Fibroblast of gingiva (primary cell): Measurements from ENCODE around the gene GNPTAB.

Experiments
- DNase-seq: peaks from one replicate; pipeline ENCODE4 v3.0.0-alpha.2; 2011; ENCODE audit warnings: low read depth

GNPTAB gene

GRCh38 chr12:101772012-101772775 lies 58.6 kb downstream of the GNPTAB start:
- DNase-seq, result no peak

- DNase-seq, result no peak
Observed at GRCh38 chr12:101769865-101770264, 60.9 kb downstream of the GNPTAB start.

DNA sequence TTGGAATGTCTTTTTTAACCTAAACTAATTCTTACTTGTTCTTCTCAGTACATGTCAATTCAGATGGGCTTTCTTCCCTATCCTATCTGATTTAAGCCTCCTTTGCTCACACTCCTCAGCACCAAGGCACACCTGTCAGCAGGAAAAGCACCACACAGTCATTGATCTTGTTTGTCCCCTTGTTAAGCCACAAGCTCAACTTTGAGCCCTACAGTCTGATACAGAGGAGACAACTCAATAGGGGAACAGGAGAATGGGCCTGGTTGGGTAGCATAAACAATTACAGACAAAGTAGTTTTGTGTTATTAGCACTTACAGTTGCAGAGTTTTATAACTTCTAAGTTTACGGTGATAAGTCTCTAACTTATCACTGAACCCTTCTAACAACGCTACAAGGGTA lies 62.0 kb downstream of the GNPTAB start:
- no peak for DNase-seq

- DNase-seq, result no peak
Observed at GRCh38 chr12:101767537-101767936, 63.2 kb downstream of the GNPTAB start.

DNA sequence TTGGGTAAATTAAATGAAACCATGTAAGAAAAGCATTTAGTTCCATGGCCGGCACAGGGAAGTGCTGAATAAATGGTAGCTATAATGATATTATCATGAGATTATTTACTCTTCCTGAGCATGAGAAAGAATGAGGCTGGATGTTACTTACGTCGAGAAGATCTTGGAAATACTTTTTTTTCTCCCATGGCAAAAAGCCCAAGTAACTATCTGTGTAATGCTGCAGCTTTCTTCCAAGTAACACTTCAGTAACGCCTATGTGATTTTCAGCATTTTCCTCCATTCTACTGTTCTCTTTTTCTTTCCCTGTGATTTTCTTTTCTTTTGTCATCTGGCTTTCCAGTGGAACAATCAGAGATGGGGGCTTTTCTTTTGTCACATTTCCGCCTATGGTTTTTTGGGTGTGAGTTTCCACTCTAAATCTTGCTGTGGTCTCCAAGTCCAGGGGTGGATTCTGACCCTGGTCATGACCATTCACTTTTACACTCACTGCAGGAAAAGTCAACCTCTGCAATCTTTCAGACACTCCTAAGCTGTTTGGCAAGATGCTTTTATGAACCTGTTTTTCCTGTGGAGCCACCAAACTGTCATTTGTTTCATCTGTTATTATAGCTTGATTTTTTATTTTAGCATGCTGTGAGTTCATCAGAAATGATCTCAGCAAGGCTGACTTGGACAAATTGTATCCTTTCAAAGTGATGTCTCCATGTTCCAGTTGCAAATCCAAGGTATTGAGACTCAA lies 66.5 kb downstream of the GNPTAB start:
- DNase-seq, result no peak

DNA sequence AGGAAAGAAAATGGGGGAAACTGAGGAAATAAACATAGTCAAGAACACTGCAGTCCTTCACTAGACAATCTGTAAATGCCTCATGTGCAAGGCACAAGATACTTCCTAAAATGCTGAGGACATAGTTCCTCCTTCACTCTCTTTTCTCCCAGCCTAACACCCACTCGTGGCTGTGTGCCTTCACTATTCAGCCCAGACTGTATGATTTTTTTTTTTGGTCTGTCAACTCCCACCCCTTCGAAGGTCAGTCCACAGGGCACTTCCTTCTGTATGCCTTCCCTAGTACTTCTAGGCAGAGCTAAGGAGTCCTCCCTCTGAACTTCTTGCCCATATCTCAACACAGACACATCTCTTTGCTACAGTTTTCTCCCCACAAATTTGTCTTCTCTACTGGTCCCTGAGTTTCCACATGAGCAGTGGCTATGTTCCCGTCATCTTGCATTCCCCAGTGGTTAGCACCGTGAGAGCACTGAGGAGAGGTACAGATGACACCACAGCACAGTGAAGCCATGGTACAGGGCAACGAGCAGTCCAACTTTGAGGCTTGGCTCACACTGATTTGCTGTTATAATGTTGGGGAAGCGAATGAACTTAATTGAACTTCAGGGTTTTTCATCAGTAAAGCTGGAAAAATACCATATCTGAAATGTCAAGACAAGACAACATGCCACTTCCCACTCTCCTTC lies 67.4 kb downstream of the GNPTAB start:
- no peak for DNase-seq

GRCh38 chr12:101761781-101762180 lies 69.0 kb downstream of the GNPTAB start:
- DNase-seq, result no peak

GRCh38 chr12:101761350-101761749 lies 69.4 kb downstream of the GNPTAB start:
- no peak for DNase-seq

- DNase-seq, result no peak
Observed at GRCh38 chr12:101759396-101760047, 71.2 kb downstream of the GNPTAB start.

DNA sequence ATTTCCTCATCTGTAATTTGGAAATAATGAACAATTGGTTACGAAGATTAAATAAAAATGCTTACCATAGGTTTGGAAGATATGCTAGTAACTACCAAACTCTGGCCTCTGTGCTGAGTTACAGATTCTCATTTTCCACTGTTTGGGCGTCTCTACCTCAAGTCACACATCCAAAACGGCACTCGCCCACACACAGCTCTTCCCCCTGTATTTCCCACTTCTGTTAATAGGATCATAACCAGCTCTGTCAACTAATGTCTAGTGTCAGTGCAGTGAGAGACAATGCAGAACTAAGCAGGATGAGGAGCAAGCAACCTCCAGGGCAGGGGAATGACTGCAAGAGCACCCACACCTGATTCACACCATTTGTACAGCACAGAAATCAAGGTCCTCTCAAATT lies 80.6 kb downstream of the GNPTAB start:
- DNase-seq, result no peak

DNA sequence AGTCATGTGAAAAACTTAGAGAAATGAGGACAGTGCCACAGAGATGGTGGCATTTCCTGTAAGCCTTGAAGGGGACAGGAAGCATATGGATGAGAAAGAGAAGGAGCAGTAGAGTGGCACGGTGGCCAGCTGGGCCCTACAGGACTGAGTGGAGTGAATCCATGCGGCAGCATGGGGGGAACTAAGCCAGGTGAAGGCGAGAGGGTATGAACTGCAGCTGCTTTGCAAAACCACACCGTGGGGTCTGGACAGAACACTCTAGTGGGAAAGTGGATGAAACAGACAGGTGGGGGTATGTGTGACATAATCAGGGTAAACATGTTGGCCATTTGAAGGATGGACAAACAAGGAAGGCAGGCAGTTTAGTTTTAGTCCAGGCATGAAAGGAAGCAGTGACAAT lies 81.1 kb downstream of the GNPTAB start:
- DNase-seq, result no peak

GRCh38 chr12:101748907-101749306 lies 81.9 kb downstream of the GNPTAB start:
- no peak for DNase-seq

DNA sequence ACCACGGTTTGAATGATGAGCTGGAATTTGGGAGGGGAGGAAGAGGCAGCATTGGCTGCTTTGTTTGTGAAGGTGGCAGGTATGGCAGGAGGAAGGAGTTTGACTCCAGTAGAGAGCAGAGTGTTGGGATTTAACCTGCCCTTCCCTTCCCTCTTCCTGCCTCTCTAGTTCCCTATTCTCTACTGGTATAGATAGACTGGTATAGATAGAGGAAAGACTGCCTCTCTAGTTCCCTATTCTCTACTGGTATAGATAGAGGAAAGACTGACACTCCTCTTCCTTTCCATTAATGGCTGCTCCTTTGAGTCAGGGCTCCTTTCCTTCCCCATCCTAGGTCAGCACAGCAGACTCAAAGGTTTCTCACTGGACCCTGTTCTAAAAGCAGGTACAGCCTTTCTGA lies 83.1 kb downstream of the GNPTAB start:
- DNase-seq, result no peak

GRCh38 chr12:101746661-101747060 lies 84.1 kb downstream of the GNPTAB start:
- no peak for DNase-seq

GRCh38 chr12:101746196-101746595 lies 84.6 kb downstream of the GNPTAB start:
- no peak for DNase-seq

DNA sequence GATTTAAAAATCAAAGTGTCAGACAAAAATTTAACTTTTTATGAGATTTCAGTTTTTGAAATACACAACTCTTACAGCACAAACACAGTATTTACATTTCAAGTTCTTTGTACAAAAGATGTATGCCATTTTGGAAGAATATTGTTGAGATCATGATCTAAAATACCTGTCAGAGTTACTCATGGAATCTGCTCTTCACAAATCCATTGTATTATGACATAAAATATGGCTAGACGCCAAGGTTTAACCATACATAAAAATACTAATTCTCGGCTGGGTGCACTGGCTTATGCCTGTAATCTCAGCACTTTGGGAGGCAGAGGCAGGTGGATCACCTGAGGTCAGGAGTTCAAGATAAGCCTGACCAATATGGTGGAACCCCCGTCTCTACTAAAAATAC lies 85.3 kb downstream of the GNPTAB start:
- no peak for DNase-seq

- DNase-seq, result no peak
Observed at GRCh38 chr12:101743724-101744472, 86.9 kb downstream of the GNPTAB start.

- no peak for DNase-seq
Observed at GRCh38 chr12:101743242-101743641, 87.5 kb downstream of the GNPTAB start.

DNA sequence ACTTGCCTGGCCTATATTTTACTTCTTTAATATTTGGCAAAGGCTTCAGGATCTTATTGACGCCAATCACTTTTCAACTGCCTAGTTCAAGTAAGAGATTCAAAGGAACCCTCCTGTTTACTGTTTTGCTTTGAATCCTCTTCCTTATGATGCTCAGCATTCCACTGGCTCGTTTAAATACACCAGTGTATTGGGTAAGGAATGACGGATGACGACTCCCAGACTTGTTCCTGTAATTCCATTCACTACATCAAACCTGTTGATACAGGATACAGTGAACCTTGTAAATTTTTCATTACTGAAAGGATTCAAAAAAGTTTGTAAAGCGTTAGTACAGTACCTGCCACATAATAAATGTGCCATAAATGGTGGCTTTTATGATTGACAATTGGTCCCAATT lies 89.8 kb downstream of the GNPTAB start:
- DNase-seq, result no peak

DNA sequence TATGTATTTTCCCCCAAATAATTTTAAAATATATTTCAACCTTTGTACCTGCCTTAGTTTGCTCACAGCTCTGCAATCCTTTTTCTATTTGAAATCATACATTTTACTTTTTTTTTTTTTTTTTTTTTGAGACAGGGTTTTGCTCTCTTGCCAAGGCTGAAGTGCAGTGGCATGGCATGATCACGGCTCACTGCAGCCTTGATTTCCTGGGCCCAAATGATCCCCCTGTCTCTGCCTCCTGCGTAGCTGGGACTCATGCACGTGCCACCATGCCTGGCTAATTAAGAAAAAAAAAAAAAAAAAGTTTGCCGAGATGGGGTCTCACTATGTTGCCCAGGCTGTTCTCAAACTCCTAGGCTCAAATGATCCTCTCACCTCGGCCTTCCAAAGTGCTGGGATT lies 90.2 kb downstream of the GNPTAB start:
- no peak for DNase-seq

GRCh38 chr12:101738920-101739665 lies 91.7 kb downstream of the GNPTAB start, which contains the start of gene SYCP3:
SYCP3 (minus strand) TSS chr12:101739462; CDS start chr12:101737935, 1,527 bp downstream.
- DNase-seq, result no peak
